ENCODE data around the gene GSX1.
A peak's percentile ranks its signal among the peaks of the same experiment; 100 is the strongest.

The GSX1 gene

DNA sequence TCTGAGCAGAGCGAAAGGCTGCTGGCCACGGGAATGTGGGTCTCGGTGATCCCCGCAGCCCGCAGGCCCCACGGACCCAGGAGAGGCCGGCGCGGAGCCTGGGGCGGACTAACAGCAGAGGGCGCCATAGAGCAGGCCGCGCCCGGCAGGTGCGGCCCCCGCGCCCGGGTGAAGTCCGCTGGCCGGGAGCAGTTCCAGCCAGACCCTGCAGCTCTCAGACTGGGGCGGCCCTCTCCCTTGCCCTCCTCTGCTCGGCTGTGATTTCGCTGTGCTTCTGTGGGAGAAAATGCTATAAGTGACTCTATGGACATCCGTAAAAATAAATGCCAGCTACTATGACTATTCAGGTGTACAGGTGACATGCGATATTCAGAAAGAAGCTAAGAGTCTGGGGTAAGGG lies 37.7 kb downstream of the GSX1 start:
- DNase-seq (ENCODE audit: low read depth) = peak; percentile 24
- TF ChIP-seq, protein P1, sequence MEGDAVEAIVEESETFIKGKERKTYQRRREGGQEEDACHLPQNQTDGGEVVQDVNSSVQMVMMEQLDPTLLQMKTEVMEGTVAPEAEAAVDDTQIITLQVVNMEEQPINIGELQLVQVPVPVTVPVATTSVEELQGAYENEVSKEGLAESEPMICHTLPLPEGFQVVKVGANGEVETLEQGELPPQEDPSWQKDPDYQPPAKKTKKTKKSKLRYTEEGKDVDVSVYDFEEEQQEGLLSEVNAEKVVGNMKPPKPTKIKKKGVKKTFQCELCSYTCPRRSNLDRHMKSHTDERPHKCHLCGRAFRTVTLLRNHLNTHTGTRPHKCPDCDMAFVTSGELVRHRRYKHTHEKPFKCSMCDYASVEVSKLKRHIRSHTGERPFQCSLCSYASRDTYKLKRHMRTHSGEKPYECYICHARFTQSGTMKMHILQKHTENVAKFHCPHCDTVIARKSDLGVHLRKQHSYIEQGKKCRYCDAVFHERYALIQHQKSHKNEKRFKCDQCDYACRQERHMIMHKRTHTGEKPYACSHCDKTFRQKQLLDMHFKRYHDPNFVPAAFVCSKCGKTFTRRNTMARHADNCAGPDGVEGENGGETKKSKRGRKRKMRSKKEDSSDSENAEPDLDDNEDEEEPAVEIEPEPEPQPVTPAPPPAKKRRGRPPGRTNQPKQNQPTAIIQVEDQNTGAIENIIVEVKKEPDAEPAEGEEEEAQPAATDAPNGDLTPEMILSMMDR (conservative IDR thresholded peaks at IDR 0.05; ENCODE audit: low read length) = peak; percentile 67
- peak overlapping the region; percentile 48 for H3K4me3 ChIP-seq (ENCODE audit: low read length)

DNA sequence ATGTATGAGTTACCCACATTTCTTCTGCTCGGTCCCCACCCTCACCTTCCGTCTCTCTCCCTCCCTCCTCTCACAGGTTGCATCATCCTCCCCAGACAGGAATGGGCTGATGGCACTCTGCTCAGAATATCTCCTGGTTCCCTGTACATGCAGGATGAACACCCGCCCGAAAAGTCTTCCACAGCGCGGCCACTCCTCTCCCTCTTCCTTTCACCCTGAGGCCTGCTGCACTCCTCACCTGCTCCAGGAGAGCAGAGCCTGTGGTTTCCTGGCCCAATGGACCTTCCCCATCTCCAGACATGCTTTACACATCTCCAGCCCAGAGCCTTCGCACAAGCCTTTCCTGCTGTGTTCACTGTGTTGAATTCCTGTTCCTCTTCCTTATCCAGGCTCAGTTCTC lies 40.9 kb downstream of the GSX1 start:
- TF ChIP-seq, protein P1 (conservative IDR thresholded peaks at IDR 0.05; ENCODE audit: low read length) = no peak
- H3K4me3 ChIP-seq (ENCODE audit: low read length) = no peak overlapping the region
- no peak for DNase-seq (ENCODE audit: low read depth)

DNA sequence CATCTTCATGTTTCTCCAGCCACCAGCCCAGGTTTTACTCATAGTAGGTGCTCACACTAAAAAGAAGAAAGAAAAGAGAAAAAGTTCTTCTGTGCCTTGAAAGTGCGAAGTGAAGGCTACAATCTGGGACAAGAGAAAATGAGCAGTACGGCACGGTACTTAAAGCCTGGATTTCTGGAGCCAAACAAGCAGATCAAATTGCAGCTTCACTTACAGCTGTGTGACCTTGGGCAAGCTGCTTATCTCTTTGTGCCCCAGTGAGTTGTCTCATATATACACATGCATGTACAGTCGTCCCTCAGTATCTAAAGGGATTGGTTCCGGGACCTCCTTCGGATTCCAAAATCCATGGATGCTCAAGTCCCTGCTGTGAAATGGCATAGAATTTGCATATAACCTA lies 41.8 kb downstream of the GSX1 start:
- no peak for DNase-seq (ENCODE audit: low read depth)
- TF ChIP-seq, protein P1 (conservative IDR thresholded peaks at IDR 0.05; ENCODE audit: low read length) = no peak
- H3K4me3 ChIP-seq (ENCODE audit: low read length) = no peak overlapping the region

DNA sequence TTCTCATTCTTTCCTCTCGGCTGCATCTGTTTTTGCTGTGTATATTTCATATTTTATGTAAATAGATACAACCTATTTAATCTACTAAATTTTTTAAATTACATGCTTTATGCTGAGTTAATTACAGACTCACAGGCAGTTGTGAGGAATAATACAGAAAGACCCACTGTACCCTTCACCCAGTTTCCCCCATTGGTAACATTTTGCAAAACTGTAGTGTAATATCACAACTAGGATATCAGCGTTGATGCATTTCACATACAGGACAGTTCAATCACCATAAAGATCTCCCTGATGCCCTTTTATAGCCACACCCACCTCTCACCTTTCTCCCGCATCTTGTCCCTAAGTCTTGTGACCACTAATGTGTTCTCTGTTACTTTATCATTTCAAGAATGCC lies 43.5 kb downstream of the GSX1 start:
- no peak overlapping the region for H3K4me3 ChIP-seq (ENCODE audit: low read length)
- no peak for DNase-seq (ENCODE audit: low read depth)
- TF ChIP-seq, protein P1 (conservative IDR thresholded peaks at IDR 0.05; ENCODE audit: low read length) = no peak

DNA sequence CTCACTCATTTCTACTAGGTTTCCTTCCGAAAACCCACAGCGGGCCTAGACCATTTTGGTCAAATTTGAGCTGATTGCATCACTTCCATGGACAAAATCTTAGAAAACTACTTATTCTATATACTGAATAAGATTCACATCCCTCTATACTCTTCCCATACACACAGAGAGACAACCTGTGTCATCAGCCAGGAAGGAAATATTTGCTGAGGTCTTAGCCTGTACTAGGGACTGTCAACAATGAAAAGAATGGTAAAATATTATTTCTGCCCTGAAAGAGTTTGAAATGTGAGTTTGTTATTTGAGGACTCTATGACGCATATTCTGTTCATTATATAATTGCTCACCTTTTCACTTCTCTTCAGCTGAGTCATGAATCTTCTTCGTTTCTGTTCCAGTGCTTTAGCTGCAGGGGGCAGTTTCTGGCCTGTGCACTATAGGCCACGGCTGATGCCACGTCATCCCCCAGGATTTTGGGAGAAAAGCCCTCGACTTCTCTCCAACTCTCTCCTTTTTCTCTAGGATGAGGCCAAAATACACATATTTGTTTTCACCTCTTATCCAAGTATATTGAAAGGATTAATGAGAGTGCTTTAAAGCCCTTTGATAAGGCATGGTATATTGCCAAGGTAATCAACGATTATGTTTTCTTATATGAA lies 47.7 kb downstream of the GSX1 start:
- TF ChIP-seq, protein P1 (conservative IDR thresholded peaks at IDR 0.05; ENCODE audit: low read length) = no peak
- DNase-seq (ENCODE audit: low read depth) = no peak

DNA sequence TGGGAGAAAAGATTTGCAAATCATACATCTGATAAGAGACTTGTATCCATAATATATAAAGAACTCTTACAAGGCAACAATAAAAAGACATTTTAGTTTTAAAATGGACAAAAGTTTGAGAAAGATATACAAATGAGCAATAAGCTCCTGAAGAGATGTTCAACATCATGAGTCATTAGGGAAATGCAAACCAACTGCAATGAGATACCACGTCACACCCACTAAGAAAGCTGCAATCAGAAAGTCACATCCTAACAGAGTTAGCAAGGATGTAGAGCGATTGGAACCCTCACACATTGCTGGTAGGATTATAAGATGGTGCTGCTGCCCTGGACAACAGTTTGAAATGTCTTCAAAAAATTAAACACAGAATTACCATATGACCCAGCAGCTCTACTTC lies 50.3 kb downstream of the GSX1 start:
- TF ChIP-seq, protein P1 (conservative IDR thresholded peaks at IDR 0.05; ENCODE audit: low read length) = no peak
- no peak overlapping the region for H3K4me3 ChIP-seq (ENCODE audit: low read length)
- no peak for DNase-seq (ENCODE audit: low read depth)

More for the DNA sequence above, 47.7 kb downstream of the GSX1 start:
- H3K4me3 ChIP-seq (ENCODE audit: low read length) = no peak overlapping the region

Data from AG10803 (cell line).